ENCODE results near the gene UMAD1.
A peak's percentile ranks its signal among the peaks of the same experiment; 100 is the strongest.

UMAD1 gene

DNA sequence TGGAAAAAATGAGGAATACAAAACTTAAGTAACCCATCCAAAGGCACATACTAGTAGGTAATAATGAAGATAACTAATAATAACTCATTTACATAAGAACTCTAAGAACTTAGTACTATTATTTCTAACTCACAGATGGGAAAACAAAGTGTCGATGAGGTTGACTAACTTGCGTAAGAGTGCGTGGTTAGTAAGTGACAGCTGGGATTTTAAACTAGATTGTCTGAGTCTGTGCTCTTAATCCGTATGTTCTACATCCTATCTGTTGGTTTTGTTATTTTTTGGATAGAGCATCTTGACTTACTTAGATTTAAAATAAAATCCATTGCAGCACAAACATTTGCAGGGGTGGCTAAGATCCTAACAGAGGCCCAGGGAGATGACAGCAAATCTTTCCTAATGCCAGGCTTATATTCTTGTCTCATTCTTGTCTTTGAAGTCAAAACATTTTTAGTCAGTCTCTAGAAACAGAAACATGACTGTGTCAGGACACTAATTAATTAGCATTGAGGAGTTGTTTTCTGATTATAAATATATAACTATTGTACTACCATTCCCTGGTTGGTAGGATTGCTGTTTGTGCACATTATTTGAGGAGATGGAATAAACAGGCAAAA lies 66.1 kb downstream of the UMAD1 start:
- no peak overlapping the region for H3K27ac ChIP-seq
- DNase-seq = no peak
- in situ Hi-C loops (cut with HindIII; ENCODE audit: low pct_ligation_motif_present, low sequenced_read_pairs) = no loop called here
- TF ChIP-seq, protein P1, sequence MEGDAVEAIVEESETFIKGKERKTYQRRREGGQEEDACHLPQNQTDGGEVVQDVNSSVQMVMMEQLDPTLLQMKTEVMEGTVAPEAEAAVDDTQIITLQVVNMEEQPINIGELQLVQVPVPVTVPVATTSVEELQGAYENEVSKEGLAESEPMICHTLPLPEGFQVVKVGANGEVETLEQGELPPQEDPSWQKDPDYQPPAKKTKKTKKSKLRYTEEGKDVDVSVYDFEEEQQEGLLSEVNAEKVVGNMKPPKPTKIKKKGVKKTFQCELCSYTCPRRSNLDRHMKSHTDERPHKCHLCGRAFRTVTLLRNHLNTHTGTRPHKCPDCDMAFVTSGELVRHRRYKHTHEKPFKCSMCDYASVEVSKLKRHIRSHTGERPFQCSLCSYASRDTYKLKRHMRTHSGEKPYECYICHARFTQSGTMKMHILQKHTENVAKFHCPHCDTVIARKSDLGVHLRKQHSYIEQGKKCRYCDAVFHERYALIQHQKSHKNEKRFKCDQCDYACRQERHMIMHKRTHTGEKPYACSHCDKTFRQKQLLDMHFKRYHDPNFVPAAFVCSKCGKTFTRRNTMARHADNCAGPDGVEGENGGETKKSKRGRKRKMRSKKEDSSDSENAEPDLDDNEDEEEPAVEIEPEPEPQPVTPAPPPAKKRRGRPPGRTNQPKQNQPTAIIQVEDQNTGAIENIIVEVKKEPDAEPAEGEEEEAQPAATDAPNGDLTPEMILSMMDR (IDR thresholded peaks at IDR 0.05; ENCODE audit: low read depth, low read length, missing control alignments) = no peak
- H3K27me3 ChIP-seq (replicated peaks) = no peaks in the 10 kb centered on the region
- H3K4me3 ChIP-seq (ENCODE audit: low read depth, low read length) = no peak overlapping the region
- no peaks in the 10 kb centered on the region for H3K36me3 ChIP-seq (replicated peaks)

DNA sequence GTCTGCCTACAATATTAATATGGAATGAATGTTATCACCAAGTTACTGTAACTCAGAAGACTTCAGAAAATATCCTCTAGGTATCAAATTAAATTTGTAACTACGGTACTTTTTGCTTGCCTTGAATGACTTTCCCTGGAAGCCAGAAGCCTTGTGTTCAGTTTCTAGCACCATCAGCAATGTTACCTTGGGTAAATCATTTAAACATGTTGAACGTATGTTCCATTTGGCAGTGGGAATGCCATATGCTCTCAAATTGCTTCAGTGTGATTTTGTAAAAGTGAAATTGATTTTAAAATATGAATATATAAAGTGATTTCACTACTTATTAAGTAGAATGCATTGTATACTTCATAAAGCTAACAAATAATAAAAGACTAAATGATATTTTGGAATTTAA lies 66.7 kb downstream of the UMAD1 start:
- TF ChIP-seq, protein P1 (IDR thresholded peaks at IDR 0.05; ENCODE audit: low read depth, low read length, missing control alignments) = no peak
- Histone ChIP-seq H3K36me3 (replicated peaks) (no peaks in the 10 kb centered on the region), H3K4me3 (ENCODE audit: low read depth, low read length) (no peak overlapping the region), H3K27me3 (replicated peaks) (no peaks in the 10 kb centered on the region), H3K27ac (no peak overlapping the region)
- in situ Hi-C loops (cut with HindIII; ENCODE audit: low pct_ligation_motif_present, low sequenced_read_pairs) = no loop called here
- no peak for DNase-seq

DNA sequence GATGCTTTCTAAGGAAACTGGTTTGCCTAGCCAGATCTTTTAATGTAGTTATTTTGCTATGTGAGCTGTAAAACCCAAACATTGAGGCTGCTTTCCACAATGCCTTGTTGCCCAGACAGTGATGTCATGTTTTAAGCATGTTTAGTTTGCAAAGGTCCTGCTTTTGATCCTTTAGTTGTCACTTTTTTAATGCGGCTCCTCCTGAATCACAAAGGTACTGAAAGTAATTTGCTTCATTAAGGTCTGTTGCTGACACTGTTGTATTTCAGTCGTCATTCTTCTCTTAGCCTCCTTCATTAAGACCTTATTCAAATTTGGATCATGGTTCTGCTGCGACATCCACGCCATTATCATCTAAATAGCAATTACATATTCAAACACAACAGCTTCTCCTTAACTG lies 67.3 kb downstream of the UMAD1 start:
- Histone ChIP-seq H3K27ac (no peak overlapping the region), H3K36me3 (replicated peaks) (no peaks in the 10 kb centered on the region), H3K4me3 (ENCODE audit: low read depth, low read length) (no peak overlapping the region), H3K27me3 (replicated peaks) (no peaks in the 10 kb centered on the region)
- TF ChIP-seq, protein P1 (IDR thresholded peaks at IDR 0.05; ENCODE audit: low read depth, low read length, missing control alignments) = no peak
- in situ Hi-C loops (cut with HindIII; ENCODE audit: low pct_ligation_motif_present, low sequenced_read_pairs) = no loop called here
- DNase-seq = peak; percentile 50

DNA sequence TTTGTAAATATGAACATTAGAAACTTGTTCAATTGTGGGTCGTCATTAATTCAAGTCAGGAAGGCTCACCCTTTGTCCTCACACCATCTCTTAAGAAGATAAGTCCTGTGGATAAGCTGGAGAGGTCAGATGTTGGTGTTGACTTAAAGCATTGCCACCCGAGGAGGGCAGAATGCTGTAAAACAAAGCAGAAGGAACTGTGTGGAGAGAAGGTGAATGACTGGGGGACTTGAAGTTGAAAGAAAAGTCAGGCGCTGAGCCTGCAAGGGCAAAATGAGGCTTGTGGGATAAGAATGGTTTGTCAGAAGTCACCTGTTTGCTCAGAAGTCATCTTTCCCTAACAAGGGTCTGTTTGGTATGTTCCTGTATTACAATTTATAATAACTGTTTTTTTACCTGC lies 68.7 kb downstream of the UMAD1 start:
- Histone ChIP-seq H3K27me3 (replicated peaks) (no peaks in the 10 kb centered on the region), H3K27ac (no peak overlapping the region), H3K36me3 (replicated peaks) (no peaks in the 10 kb centered on the region), H3K4me3 (ENCODE audit: low read depth, low read length) (no peak overlapping the region)
- TF ChIP-seq, protein P1 (IDR thresholded peaks at IDR 0.05; ENCODE audit: low read depth, low read length, missing control alignments) = no peak
- DNase-seq = no peak
- in situ Hi-C loops (cut with HindIII; ENCODE audit: low pct_ligation_motif_present, low sequenced_read_pairs) = no loop called here

DNA sequence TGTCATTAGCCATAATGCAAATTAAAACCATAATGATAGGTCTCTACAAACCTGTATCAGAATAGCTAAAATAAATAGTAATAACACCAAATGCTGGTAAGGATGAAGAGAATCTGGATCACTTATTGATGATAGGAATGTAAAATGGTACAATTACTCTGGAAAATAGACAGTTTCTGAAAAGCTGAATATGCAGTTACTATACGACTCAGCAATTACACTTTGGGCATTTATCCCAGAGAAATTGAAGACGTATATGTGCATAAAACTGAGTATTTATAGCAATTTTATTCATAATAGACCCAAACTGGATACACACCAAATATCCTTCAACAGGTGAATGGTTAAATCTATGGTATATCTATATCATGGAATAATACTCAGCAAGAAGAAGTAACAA lies 69.9 kb downstream of the UMAD1 start:
- TF ChIP-seq, protein P1 (IDR thresholded peaks at IDR 0.05; ENCODE audit: low read depth, low read length, missing control alignments) = no peak
- no peak overlapping the region for H3K27ac ChIP-seq
- no peaks in the 10 kb centered on the region for H3K36me3 ChIP-seq (replicated peaks)
- in situ Hi-C loops (cut with HindIII; ENCODE audit: low pct_ligation_motif_present, low sequenced_read_pairs) = no loop called here
- DNase-seq = no peak
- H3K4me3 ChIP-seq (ENCODE audit: low read depth, low read length) = no peak overlapping the region
- H3K27me3 ChIP-seq (replicated peaks) = no peaks in the 10 kb centered on the region

DNA sequence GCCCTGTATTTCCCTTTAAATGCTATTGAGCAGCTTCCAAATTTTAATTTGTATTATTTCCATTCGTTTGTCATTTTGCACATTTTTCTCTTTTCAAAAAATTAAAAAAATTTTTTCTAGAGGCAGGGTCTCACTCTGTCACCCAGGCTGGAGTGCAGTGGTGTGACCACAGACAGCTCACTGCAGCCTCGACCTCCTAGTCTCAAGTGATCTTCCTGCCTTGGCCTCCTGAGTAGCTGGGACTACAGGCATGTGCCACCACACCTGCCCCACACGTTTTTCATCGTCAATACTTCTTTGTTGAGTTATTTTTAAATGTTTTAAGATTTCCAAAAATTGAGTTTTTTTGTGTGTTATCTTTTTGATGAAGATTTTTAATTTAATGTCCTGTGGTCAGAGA lies 73.2 kb downstream of the UMAD1 start:
- Histone ChIP-seq H3K36me3 (replicated peaks) (no peaks in the 10 kb centered on the region), H3K4me3 (ENCODE audit: low read depth, low read length) (no peak overlapping the region), H3K27me3 (replicated peaks) (no peaks in the 10 kb centered on the region), H3K27ac (no peak overlapping the region)
- TF ChIP-seq, protein P1 (IDR thresholded peaks at IDR 0.05; ENCODE audit: low read depth, low read length, missing control alignments) = no peak
- in situ Hi-C loops (cut with HindIII; ENCODE audit: low pct_ligation_motif_present, low sequenced_read_pairs) = no loop called here
- no peak for DNase-seq
